Endothelial cell of umbilical vein (primary cell): ENCODE data around the gene SRD5A1. TPM values are rescaled to one million over a fixed set of nuclear protein-coding genes. Genes with fewer than 3 reads are reported as not detected.

ENCODE experiments used
- BruUV-seq: library from RNA; stranded (reverse); fragments of 400-500 nt; replicated peaks from 2 replicates; lab custom pipeline; 2021; lab: Mats Ljungman, UMichigan
- CTCF ChIA-PET: fragments of 300-600, 350-600 bp; sonication (Branson Sonifier 250); formaldehyde crosslinking; loops from one replicate; lab custom pipeline; 2021; ENCODE audit warnings: antibody characterized with exemption, inconsistent platforms; lab: Charles Lee
- POLR2A ChIA-PET: fragments of 300-600, 350-600 bp; sonication (Branson Sonifier 250); formaldehyde crosslinking; loops from one replicate; lab custom pipeline; 2021; ENCODE audit warnings: antibody characterized with exemption, inconsistent platforms; lab: Charles Lee
- DNase-seq: peaks from one replicate; pipeline ENCODE4 v3.0.0-alpha.2; 2011; ENCODE audit warnings: low read depth, low spot score
- FAIRE-seq: peaks from 2 replicates; lab custom pipeline; 2011; peaks lifted over from hg19 to GRCh38; lab: Jason Lieb, UNC
- H2AFZ ChIP-seq: 2 replicates; pipeline ENCODE4 v1.6.0; 2012; ENCODE audit warnings: low read depth, low read length, control low read depth, inconsistent platforms
- H3K27ac ChIP-seq: 2 replicates; pipeline ENCODE4 v1.5.1; 2011; ENCODE audit warnings: low read depth, mild to moderate bottlenecking, control low read depth, low read length, moderate library complexity; ENCODE audit not compliant: insufficient read depth
- H3K27me3 ChIP-seq, 2 experiments: 2 replicates each; pipeline versions ENCODE4 v1.6.0 to v1.6.1; 2011; ENCODE audit warnings: low read length in 2 of 2, mixed read lengths in 1 of 2; ENCODE audit not compliant: control insufficient read depth in 2 of 2, insufficient read depth in 2 of 2
- H3K36me3 ChIP-seq, 2 experiments: 2 replicates in 1 of 2; 3 replicates in 1 of 2; pipeline ENCODE4 v1.5.1; 2011; ENCODE audit warnings: low read length in 2 of 2, mild to moderate bottlenecking in 1 of 2, moderate library complexity in 1 of 2; ENCODE audit not compliant: control insufficient read depth in 2 of 2, insufficient read depth in 2 of 2; ENCODE audit errors: extremely low read depth in 1 of 2
- H3K4me1 ChIP-seq: 3 replicates; pipeline ENCODE4 v1.5.1; 2011; ENCODE audit warnings: mild to moderate bottlenecking, low read length; ENCODE audit not compliant: control insufficient read depth, insufficient read depth; ENCODE audit errors: extremely low read depth
- H3K4me2 ChIP-seq: 2 replicates; pipeline ENCODE4 v1.6.1; 2011; ENCODE audit warnings: low read length, control low read depth, mixed read lengths; ENCODE audit not compliant: insufficient read depth
- H3K4me3 ChIP-seq, 3 experiments: fragments of 200-600 bp in 1 of 3; sonication (generic), shearing (Covaris generic) in 1 of 3; replicated peaks in 1 of 3; 2 replicates each; pipeline ENCODE4 v1.5.1; 2011 to 2016; ENCODE audit warnings: control low read depth in 3 of 3, low read length in 3 of 3, mild to moderate bottlenecking in 2 of 3, inconsistent platforms in 1 of 3, low read depth in 1 of 3, moderate library complexity in 1 of 3; ENCODE audit not compliant: insufficient read depth in 1 of 3
- H3K79me2 ChIP-seq: 2 replicates; pipeline ENCODE4 v1.6.0; 2012; ENCODE audit warnings: low read length, inconsistent platforms; ENCODE audit not compliant: control insufficient read depth, insufficient read depth
- H3K9ac ChIP-seq: replicated peaks from 2 replicates; pipeline ENCODE3; 2011; ENCODE audit warnings: low read length, control low read depth; ENCODE audit not compliant: insufficient read depth; ENCODE audit errors: extremely low read depth
- H3K9me1 ChIP-seq: replicated peaks from 3 replicates; pipeline ENCODE4 v1.6.0; 2011; ENCODE audit warnings: mild to moderate bottlenecking, low read length; ENCODE audit not compliant: control insufficient read depth, insufficient read depth; ENCODE audit errors: extremely low read depth
- H3K9me3 ChIP-seq: replicated peaks from 2 replicates; pipeline ENCODE4 v1.5.1; 2012; ENCODE audit warnings: low read length, inconsistent platforms; ENCODE audit not compliant: control insufficient read depth, insufficient read depth
- H4K20me1 ChIP-seq: replicated peaks from 2 replicates; pipeline ENCODE3; 2011; ENCODE audit warnings: mild to moderate bottlenecking, low read length; ENCODE audit not compliant: control insufficient read depth, insufficient read depth; ENCODE audit errors: extremely low read depth
- EZH2 ChIP-seq: IDR thresholded peaks from 2 replicates; pipeline ENCODE4 v1.6.1; 2012; ENCODE audit warnings: borderline replicate concordance, low read depth, mild to moderate bottlenecking, moderate library complexity, low read length, inconsistent platforms; ENCODE audit not compliant: severe bottlenecking
- FOS ChIP-seq: IDR thresholded peaks from 2 replicates; pipeline ENCODE4 v1.6.1; 2011; ENCODE audit warnings: mild to moderate bottlenecking, low read length, moderate library complexity, borderline replicate concordance; ENCODE audit not compliant: insufficient read depth
- GATA2 ChIP-seq: IDR thresholded peaks from 2 replicates; pipeline ENCODE4 v1.7.0; 2011; ENCODE audit warnings: low read depth, mild to moderate bottlenecking, moderate library complexity, mixed read lengths, low read length; ENCODE audit not compliant: insufficient read length, insufficient read depth
- JUN ChIP-seq: IDR thresholded peaks from 2 replicates; pipeline ENCODE4 v1.6.1; 2011; ENCODE audit warnings: borderline replicate concordance, low read depth; ENCODE audit not compliant: insufficient read length, insufficient read depth
- MYC ChIP-seq: IDR thresholded peaks from one replicate; pipeline ENCODE4 v1.6.1; 2011; ENCODE audit warnings: mild to moderate bottlenecking, low read depth, low read length
- POLR2A ChIP-seq: IDR thresholded peaks from 2 replicates; pipeline ENCODE4 v1.6.1; 2012; ENCODE audit warnings: low read depth, mild to moderate bottlenecking, control low read depth, low read length
- POLR2AphosphoS5 ChIP-seq: IDR thresholded peaks from 2 replicates; pipeline ENCODE4 v1.6.1; 2012; ENCODE audit warnings: low read depth, mild to moderate bottlenecking, control low read depth, low read length, moderate library complexity; ENCODE audit not compliant: insufficient read depth
- dilution Hi-C: fragments of 300-500 bp; cut with MboI; formaldehyde crosslinking; loops from one replicate; pipeline ENCODE4 v1.15.0; 2019; ENCODE audit warnings: low sequenced_read_pairs; ENCODE audit not compliant: extremely low pct_ligation_motif_present
- intact Hi-C: fragments of 100-400 bp; cut with micrococcal nuclease; formaldehyde crosslinking; loops from one replicate; pipeline ENCODE4 v1.10.0; 2022
- polyA plus RNA-seq, 4 experiments: library from polyadenylated mRNA; depleted of rRNA in 3 of 4; stranded (reverse) in 3 of 4; unstranded in 1 of 4; fragments of >200 nt; gene quantifications; 2 replicates each; pipeline versions ENCODE4 v1.2.1 to v1.2.3, GENCODE V29; 2011 to 2012; ENCODE audit warnings: missing spikeins in 1 of 4
- total RNA-seq: library from RNA; stranded (reverse); gene quantifications from 2 replicates; pipeline ENCODE4 v1.2.3, GENCODE V29; 2021
- TF ChIP-seq, protein P1 (sequence below): IDR thresholded peaks from 2 replicates; pipeline ENCODE4 v1.6.1; 2011; ENCODE audit not compliant: insufficient read depth, insufficient read length
- TF ChIP-seq, protein P2 (sequence below), 2 donors: IDR thresholded peaks; 1 replicate in 1 of 2; 2 replicates in 1 of 2; pipeline ENCODE4 v1.5.1; 2011; ENCODE audit warnings: low read length in 2 of 2, mild to moderate bottlenecking in 2 of 2, moderate library complexity in 2 of 2, control low read depth in 1 of 2, inconsistent platforms in 1 of 2, low read depth in 1 of 2; ENCODE audit not compliant: insufficient read depth in 1 of 2; ENCODE audit errors: extremely low read depth in 1 of 2

Gene SRD5A1
- total and polyA plus RNA-seq, 2 donors (not counting 3 experiments of a cell fraction or from before 2014, with no cell fraction given), result 11.6 to 14.8 TPM

DNA sequence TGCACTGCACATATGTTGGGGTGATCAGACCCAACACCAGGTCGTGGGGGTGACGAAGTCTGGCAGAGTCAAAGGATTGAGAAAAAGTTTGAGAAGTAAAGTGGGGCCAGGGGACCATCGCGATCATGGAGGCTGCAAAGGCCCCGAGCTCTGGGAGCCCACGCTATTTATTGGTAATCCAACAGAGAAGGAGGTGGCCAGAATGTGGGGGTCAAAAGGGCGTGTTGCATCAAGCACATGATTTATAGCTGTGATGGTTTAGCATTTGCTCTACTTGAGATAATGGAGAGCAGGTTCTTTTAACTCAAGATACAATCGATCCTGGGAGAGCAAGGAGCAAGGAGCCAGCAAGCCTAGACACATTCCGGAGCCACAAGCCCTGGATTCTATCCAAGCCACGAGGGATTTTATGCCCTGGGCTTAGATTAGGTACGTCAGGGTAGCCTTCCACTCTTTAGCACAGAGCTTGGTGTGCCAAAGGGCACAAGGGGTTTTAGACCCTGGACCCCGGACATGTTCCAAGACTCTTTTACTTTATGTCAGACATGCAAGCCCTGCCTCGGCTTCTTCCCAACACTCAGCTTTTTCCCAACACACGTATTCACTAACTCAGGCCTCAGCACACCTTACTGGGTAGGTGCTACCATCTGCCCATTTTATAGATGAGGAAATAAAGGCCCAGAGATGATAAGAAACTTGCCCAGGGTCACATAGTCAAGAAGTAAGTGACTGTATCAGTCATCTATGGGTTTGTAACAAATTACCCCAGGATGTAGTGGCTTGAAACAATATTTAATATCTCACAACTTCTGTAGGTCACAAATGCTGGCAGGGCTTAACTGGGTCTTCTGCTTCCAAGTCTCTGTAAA is 39.9 kb upstream of the SRD5A1 start:
- TF ChIP-seq, protein P1, sequence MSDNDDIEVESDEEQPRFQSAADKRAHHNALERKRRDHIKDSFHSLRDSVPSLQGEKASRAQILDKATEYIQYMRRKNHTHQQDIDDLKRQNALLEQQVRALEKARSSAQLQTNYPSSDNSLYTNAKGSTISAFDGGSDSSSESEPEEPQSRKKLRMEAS, result no peak
- TF ChIP-seq GATA2, result no peak
- no peaks in the 10 kb centered on the region for H3K9me3 ChIP-seq
- no peaks in the 10 kb centered on the region for H3K4me1 ChIP-seq
- DNase-seq, result no peak
- H3K27ac ChIP-seq, result no peak overlapping the region
- no peak for FAIRE-seq
- no peaks in the 10 kb centered on the region for H3K79me2 ChIP-seq
- dilution Hi-C loops, result no loop called here
- no peak overlapping the region for H3K4me2 ChIP-seq
- H3K9ac ChIP-seq, result no peak overlapping the region
- no peaks in the 10 kb centered on the region for H3K9me1 ChIP-seq
- no peak overlapping the region for H2AFZ ChIP-seq
- intact Hi-C loops, result no loop called here
- POLR2A ChIA-PET, result no interaction called here
- CTCF ChIA-PET, result interaction anchor here (1.5 kb wide), 1 partner anchor 152 kb away, joined by 3 read pairs; no protein-coding TSS in a partner anchor
- peaks cover 3 to 12% of the 10 kb centered on the region in 2 experiments for H3K36me3 ChIP-seq
- H3K27me3 ChIP-seq, result no peaks in the 10 kb centered on the region
- peaks cover 2% of the 10 kb centered on the region for H4K20me1 ChIP-seq
- H3K4me3 ChIP-seq, result no peak overlapping the region
- no TSS peak for BruUV-seq

DNA sequence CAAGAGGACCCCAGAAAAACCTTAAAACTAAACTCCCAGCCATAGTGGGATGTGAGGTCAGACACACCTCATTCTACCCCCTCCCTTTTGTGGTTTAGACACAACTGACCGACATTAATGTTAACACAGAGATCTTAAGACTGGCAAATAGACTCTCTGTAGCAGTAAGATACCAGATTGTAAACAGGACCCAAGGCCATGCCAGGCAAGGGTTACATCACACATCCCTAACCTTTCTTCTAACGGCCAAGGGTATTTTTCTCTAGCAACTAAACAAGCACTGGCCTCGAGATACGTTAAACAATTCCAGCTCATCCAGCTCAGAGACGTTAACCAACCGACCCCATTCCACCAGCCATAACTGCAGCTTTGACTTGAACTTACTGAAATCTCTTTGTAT is 39.2 kb upstream of the SRD5A1 start:
- Histone ChIP-seq H4K20me1 (peaks cover 2% of the 10 kb centered on the region), H3K4me3 (no peak overlapping the region), H3K79me2 (no peaks in the 10 kb centered on the region), H3K4me1 (no peaks in the 10 kb centered on the region), H3K9me3 (no peaks in the 10 kb centered on the region), H3K4me2 (no peak overlapping the region), H2AFZ (no peak overlapping the region), H3K27me3 (no peaks in the 10 kb centered on the region), H3K9ac (no peak overlapping the region), H3K27ac (no peak overlapping the region), H3K9me1 (no peaks in the 10 kb centered on the region), H3K36me3 (peaks cover 7 to 15% of the 10 kb centered on the region in 2 experiments)
- CTCF ChIA-PET, result interaction anchor here (1.6 kb wide), 1 partner anchor 12 kb away, joined by 6 read pairs; no protein-coding TSS in a partner anchor
- intact Hi-C loops, result no loop called here
- FAIRE-seq (no peak), DNase-seq (no peak)
- POLR2A ChIA-PET, result no interaction called here
- no TSS peak for BruUV-seq
- TF ChIP-seq MYC (no peak), GATA2 (no peak), POLR2A (no peak), POLR2AphosphoS5 (no peak), EZH2 (no peak), FOS (no peak), JUN (no peak)
- TF ChIP-seq, protein P2, sequence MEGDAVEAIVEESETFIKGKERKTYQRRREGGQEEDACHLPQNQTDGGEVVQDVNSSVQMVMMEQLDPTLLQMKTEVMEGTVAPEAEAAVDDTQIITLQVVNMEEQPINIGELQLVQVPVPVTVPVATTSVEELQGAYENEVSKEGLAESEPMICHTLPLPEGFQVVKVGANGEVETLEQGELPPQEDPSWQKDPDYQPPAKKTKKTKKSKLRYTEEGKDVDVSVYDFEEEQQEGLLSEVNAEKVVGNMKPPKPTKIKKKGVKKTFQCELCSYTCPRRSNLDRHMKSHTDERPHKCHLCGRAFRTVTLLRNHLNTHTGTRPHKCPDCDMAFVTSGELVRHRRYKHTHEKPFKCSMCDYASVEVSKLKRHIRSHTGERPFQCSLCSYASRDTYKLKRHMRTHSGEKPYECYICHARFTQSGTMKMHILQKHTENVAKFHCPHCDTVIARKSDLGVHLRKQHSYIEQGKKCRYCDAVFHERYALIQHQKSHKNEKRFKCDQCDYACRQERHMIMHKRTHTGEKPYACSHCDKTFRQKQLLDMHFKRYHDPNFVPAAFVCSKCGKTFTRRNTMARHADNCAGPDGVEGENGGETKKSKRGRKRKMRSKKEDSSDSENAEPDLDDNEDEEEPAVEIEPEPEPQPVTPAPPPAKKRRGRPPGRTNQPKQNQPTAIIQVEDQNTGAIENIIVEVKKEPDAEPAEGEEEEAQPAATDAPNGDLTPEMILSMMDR (IDR thresholded peaks at IDR 0.05; ENCODE audit: extremely low read depth in 1 of 2, insufficient read depth in 1 of 2, low read depth in 1 of 2, low read length in 2 of 2), result no peak
- TF ChIP-seq, protein P1, result no peak
- dilution Hi-C loops, result no loop called here
